RPMI7951 (cell line): ENCODE measurements around the gene CYLC1. TPM values are rescaled to one million over a fixed set of nuclear protein-coding genes. Genes with fewer than 3 reads are reported as not detected.

Source experiments
- DNase-seq: peaks from one replicate; pipeline ENCODE4 v3.0.0-alpha.2; 2012; ENCODE audit warnings: low read depth
- total RNA-seq: library from RNA; depleted of rRNA; stranded (reverse); fragments of >200 nt; shearing (Covaris generic); gene quantifications from 2 replicates; pipeline ENCODE4 v1.2.3, GENCODE V29; 2014; rRNA removed

CYLC1 gene, protein sequence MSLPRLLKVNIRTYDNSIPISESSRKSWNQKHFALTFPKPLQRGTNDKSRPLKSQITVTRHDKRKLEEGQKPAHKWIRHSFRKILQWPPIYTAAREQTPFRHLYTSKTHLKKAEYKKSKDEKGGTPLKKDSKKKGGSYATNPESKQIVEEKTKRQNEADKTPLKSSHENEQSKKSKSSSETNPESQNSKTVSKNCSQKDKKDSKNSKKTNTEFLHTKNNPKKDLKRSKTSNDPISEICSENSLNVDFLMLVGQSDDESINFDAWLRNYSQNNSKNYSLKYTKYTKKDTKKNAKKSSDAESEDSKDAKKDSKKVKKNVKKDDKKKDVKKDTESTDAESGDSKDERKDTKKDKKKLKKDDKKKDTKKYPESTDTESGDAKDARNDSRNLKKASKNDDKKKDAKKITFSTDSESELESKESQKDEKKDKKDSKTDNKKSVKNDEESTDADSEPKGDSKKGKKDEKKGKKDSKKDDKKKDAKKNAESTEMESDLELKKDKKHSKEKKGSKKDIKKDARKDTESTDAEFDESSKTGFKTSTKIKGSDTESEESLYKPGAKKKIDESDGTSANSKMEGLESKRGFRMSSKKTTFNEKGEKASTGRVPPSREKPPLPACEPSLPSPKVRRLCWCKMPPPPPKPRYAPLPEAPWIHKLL
- total RNA-seq = not detected in 2 replicates

DNA sequence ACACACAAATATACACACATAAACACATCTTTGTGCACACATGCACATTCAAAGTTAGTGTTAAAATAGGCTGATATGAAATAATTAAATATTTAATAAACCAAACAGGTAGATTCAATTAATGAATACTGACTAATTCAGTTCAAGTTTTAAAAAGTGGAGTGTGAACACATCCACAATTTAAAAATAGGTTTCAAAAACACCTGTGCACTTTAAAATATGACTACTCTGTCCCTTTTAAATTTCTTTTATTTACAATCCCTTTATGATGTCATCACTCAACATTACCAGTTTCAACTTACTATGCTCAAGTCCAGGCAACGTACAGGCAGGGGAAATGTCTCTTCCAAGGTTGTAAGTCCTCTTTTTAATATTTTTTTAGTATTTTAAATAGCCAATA, at the start of gene CYLC1:
CYLC1 (plus strand) TSS at position 301 of the 400 bp plus-strand sequence; CDS start at position 338, 37 bp downstream.
- no peak for DNase-seq

DNA sequence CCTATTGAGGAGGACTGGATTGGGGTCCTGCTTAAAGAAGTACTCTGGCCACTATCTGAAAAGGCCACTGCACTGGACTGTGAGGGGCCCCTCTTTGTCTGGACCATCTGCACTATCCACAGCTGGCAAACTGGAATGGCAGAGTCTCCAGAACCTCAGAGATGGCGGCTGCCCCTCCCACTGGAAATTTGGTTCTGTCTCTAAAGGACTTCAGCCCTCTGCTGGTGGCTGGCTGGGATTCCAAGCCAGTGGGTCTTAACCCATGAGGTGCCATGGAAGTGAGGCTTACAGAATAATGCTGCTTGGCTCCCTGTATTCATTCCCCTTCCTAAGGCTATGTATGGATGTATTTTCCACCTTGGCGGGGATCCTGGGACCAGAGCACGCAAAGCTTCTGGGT, 41.6 kb upstream of the CYLC1 start:
- no peak for DNase-seq

- DNase-seq = no peak
These were observed 31.1 kb upstream of the CYLC1 start for GRCh38 chrX:83829874-83830273.

DNA sequence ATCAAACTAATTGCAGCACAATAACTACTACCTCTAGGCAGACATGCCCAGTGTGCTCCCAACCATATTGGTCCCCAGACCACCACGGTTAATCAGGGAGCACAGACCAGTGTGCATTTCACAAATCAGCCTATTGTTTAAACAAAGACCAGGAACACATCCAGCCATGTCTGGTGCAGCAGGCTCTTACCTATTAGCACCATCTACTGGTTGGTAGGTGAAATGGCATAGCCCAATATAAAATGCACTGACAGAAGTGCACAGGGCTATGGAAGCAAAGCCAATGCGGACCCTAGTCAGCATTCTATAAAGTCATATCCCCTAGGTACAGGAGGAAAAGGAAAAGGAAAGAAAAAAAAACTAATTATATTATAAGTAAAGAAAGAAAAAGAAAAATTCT, 15.5 kb upstream of the CYLC1 start:
- peak; percentile 2 for DNase-seq

DNA sequence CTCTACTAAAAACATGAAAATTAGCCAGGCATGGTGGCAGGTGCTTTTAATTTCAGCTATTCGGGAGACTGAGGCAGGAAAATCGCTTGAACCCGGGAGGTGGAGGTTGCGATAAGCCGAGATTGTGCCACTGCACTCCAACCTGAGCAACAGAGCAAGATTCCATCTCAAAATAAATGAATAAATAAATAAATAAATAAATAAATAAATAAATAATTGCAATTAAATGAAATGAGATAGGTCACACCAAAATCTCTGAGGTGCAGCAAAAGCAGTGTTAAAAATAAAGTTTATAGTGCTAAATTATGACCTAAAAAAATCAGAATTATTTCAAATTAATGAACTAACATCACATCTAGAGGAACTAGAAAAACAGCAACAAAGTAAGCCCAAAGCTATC, 13.6 kb upstream of the CYLC1 start:
- no peak for DNase-seq

DNA sequence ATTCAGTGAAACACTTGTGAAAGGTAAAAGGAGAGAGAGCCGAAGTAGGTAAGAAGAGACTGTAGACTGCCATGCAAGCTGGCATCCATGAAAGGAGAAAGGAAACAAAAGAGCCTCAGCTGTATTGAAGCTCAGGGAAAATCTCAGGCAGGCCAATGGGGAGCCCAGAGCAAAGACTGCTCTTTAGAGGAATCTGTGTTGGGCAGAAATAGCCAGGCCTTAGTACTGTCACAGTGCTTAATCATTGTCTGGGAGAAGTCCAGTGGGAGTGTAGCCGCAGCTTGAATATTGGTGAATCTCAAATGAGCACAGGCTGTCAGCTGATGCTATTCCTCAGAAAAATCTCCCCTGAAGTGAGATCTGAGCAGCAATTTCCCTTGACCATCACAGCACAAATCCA, 27.6 kb downstream of the CYLC1 start:
- DNase-seq = no peak

GRCh38 chrX:83892433-83892832, 31.5 kb downstream of the CYLC1 start:
- no peak for DNase-seq

GRCh38 chrX:83906921-83907320, 46.0 kb downstream of the CYLC1 start:
- no peak for DNase-seq

- no peak for DNase-seq
These were observed 55.6 kb downstream of the CYLC1 start for GRCh38 chrX:83916525-83916924.

- no peak for DNase-seq
These were observed 73.3 kb downstream of the CYLC1 start for GRCh38 chrX:83934220-83934619.
